Fibroblast of skin of right quadriceps (primary cell): ENCODE data around the gene AKAP13.

Experiments
- DNase-seq: peaks from one replicate; pipeline ENCODE4 v3.0.0-alpha.2; 2013

Gene AKAP13

DNA sequence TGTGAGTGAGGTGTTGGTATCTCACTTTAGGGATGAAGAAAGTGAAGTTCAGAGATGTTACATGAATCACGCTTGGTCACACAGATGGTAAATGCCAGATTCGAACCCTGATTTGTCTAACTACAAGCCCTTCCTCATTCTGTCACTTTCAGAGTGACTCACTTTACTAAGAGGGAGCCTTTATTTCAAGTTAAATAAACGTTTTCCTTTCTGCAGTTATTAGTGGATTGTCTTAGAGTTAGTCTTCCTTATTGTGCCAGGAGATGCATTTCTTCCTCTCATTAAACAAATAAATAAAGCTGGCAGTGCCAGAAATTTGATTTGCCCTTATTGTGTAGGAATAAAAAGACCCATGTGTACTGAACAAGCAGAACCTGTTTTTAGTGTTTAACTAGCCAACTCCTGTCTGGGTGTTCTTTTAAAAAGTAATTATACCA lies 162.5 kb downstream of the AKAP13 start:
- DNase-seq, result no peak

GRCh38 chr15:85543741-85544155 lies 163.3 kb downstream of the AKAP13 start:
- no peak for DNase-seq

- DNase-seq, result no peak
Measured at GRCh38 chr15:85545185-85545584, 164.8 kb downstream of the AKAP13 start.

GRCh38 chr15:85545752-85546151 lies 165.3 kb downstream of the AKAP13 start:
- no peak for DNase-seq

GRCh38 chr15:85547386-85547785 lies 167.0 kb downstream of the AKAP13 start:
- no peak for DNase-seq

DNA sequence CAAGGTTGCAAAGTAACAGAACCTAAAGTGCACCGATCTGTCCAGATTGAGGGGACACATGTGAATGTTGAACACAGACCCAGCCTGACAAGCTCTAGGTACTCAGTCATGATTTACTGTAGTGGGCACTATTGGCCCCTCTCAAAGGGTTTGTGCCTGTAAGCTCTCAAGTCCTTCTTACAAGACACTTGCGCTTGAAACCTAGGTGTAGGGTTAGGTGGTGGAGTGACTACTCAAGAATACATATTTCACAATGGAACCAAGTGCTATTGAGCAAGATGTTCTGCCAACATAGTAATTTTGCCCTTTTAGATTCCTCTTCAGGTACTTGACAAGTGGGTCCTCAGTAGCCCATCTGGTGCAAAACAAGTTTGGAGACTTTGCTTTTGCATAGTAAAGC lies 169.9 kb downstream of the AKAP13 start:
- no peak for DNase-seq

DNA sequence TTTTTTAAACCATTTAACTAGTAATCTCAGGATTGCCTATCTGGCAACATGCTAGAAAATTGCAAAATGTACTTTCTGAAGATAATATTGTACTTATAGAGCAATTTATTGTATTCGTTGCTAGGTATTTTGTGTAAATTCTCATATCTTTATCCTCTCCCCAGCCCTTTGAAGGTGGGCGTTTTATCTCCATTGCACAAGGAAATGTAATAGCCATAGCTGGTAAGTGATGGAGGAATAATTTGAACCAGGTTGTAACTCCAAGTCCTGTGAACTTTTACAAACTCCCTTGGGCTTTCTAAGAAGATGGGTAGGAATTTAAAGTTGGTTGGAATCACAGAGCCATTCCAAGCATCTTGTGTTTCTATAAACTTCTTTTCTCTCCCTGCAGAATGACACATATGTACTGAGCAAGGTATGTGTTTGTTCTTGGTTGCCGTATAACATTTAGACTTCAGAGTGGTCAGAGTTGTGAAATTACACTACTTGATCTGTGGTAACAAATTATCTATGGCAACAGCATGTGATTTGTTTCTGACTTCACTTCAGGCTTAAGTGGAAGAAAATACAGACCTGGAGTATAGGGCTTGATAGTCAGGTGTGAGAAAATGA lies 170.9 kb downstream of the AKAP13 start:
- peak; percentile 24 for DNase-seq

GRCh38 chr15:85554852-85555521 lies 174.6 kb downstream of the AKAP13 start:
- DNase-seq, result no peak

GRCh38 chr15:85555875-85556617 lies 175.6 kb downstream of the AKAP13 start:
- DNase-seq, result no peak

GRCh38 chr15:85556618-85556895 lies 176.2 kb downstream of the AKAP13 start:
- no peak for DNase-seq

GRCh38 chr15:85557385-85557784 lies 177.0 kb downstream of the AKAP13 start:
- no peak for DNase-seq

GRCh38 chr15:85558848-85559247 lies 178.4 kb downstream of the AKAP13 start:
- DNase-seq, result no peak

GRCh38 chr15:85559530-85559929 lies 179.1 kb downstream of the AKAP13 start:
- DNase-seq, result no peak

- DNase-seq, result no peak
Measured at GRCh38 chr15:85562824-85563223, 182.4 kb downstream of the AKAP13 start.

DNA sequence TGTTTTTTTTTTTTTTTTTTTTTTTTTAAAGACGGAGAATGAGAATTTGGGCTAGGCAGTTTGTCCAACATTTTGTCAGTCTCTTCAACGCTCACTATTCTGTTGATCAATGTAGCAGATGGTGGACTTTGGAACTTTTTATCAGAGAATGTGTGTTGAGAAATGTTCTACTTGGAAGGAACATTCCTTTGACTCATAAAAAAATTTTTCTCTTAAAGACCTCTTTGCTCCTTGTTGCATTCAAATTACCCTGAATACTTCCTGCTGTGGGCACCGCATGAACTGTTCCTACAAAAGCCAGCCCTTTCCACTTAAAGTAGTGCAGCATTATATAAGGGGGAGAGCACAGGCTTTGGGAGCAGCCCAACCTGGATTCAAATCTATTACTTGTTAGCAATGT lies 182.9 kb downstream of the AKAP13 start:
- DNase-seq, result peak; percentile 26

- no peak for DNase-seq
Measured at GRCh38 chr15:85563731-85564130, 183.3 kb downstream of the AKAP13 start.

GRCh38 chr15:85564686-85565085 lies 184.3 kb downstream of the AKAP13 start:
- no peak for DNase-seq

DNA sequence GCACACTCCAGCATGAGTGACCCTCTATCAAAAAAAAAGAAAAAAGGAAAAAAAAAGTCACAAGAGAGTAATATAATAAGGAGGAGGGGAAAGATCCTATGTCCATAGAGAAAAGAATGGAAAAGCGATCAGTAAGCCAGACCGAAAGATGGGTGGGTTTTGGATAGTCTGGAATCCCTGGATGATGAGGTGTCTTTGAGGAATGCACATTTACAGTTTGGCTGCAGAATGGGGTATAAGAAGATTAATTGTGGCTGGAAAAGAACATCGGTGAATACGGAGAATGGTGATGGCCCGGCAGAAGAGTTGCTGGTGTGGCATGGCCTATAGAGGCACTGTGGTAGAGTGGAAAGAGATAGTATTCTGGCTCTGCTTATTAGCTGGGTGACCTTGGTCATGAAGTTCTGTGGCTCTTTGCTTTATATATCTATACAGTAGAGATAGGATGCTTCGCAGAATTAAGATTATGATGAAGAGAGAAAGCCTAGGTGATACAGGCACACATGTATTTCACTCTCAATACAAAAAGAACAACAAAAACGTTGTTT lies 187.9 kb downstream of the AKAP13 start:
- peak; percentile 23 for DNase-seq

- DNase-seq, result no peak
Measured at GRCh38 chr15:85570336-85570735, 189.9 kb downstream of the AKAP13 start.

DNA sequence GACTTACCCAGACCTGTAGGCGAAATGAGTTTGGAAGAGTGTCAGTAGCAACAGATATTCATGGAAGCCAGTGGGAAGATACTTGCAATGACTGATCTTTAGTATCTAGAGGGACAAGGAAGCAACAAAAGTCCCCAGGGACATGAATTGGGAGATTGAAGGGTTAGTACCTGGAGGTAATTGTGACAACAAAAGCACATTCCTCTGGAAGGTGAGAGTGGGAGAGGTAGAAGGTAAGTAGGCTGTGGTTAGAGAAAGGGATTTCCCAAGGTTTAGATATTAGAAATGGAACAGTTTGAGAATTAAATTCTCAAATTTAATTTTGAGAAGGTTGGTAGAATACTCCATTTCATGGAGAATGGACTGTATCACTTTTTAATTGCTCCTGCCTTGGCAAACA lies 191.4 kb downstream of the AKAP13 start:
- no peak for DNase-seq

DNA sequence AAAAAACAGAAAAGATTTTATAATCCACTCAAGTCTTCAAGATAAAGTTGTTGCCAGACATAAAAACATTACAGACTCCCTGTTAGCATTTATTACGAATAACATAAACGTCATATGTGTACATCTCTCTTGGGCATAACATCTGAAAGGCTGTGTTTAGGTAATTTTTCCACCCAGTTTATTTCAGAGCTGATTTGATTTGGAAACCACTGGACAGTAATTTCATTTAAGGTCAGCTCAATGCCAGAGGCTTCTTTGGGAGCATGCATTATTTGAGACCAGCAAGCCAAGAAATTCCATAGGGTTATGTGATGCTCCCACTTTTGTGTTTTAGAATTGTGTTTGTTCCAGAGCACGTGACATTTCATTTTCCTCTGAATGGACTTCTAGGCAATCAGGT lies 196.0 kb downstream of the AKAP13 start:
- DNase-seq, result no peak

GRCh38 chr15:85578941-85579701 lies 198.7 kb downstream of the AKAP13 start:
- no peak for DNase-seq

GRCh38 chr15:85579957-85580694 lies 199.7 kb downstream of the AKAP13 start:
- no peak for DNase-seq
